Mesenchymal stem cell (in vitro differentiated cells and primary cell): ENCODE measurements around the gene FERMT3.

Experiments used
- DNase-seq: peaks from one replicate; pipeline ENCODE4 v3.0.0-alpha.2; 2013
- H2AFZ ChIP-seq: one replicate; pipeline ENCODE4 v1.6.1; 2013; ENCODE audit warnings: low read depth, mild to moderate bottlenecking, control low read depth, inconsistent platforms, low read length, moderate library complexity
- H2AK5ac ChIP-seq: 2 replicates; pipeline ENCODE4 v1.6.1; 2013; ENCODE audit warnings: low read length, moderate library complexity, mild to moderate bottlenecking, inconsistent platforms; ENCODE audit not compliant: severe bottlenecking
- H2BK120ac ChIP-seq: one replicate; pipeline ENCODE4 v1.6.1; 2013; ENCODE audit warnings: low read depth, mild to moderate bottlenecking, inconsistent platforms, low read length, moderate library complexity
- H2BK12ac ChIP-seq, 2 experiments: one replicate each; pipeline ENCODE4 v1.6.1; 2013; ENCODE audit warnings: inconsistent platforms in 2 of 2, low read length in 2 of 2, mild to moderate bottlenecking in 2 of 2, moderate library complexity in 2 of 2, control low read depth in 1 of 2
- H2BK15ac ChIP-seq: one replicate; pipeline ENCODE4 v1.6.1; 2013; ENCODE audit warnings: mild to moderate bottlenecking, low read depth, inconsistent platforms; ENCODE audit not compliant: poor library complexity, severe bottlenecking
- H2BK5ac ChIP-seq: 2 replicates; pipeline ENCODE4 v1.6.1; 2013; ENCODE audit warnings: low read depth, mild to moderate bottlenecking, low read length, control low read depth, inconsistent platforms; ENCODE audit not compliant: poor library complexity, severe bottlenecking
- H3K14ac ChIP-seq, 2 experiments: one replicate each; pipeline ENCODE4 v1.6.1; 2013; ENCODE audit warnings: inconsistent platforms in 2 of 2, low read length in 2 of 2, control low read depth in 1 of 2, mild to moderate bottlenecking in 1 of 2, moderate library complexity in 1 of 2
- H3K18ac ChIP-seq, 2 experiments: one replicate each; pipeline ENCODE4 v1.6.1; 2013; ENCODE audit warnings: inconsistent platforms in 2 of 2, low read length in 2 of 2, control low read depth in 1 of 2, low read depth in 1 of 2, mild to moderate bottlenecking in 1 of 2
- H3K23ac ChIP-seq, 2 experiments: one replicate each; pipeline ENCODE4 v1.6.1; 2013; ENCODE audit warnings: inconsistent platforms in 2 of 2, low read length in 2 of 2, mild to moderate bottlenecking in 2 of 2, moderate library complexity in 2 of 2, control low read depth in 1 of 2
- H3K27ac ChIP-seq: 2 replicates; pipeline ENCODE4 v1.5.1; 2013; ENCODE audit warnings: mild to moderate bottlenecking, moderate library complexity, low read length, control low read depth, inconsistent platforms; ENCODE audit not compliant: poor library complexity, severe bottlenecking
- H3K27me3 ChIP-seq, 2 experiments: 2 replicates each; pipeline versions ENCODE4 v1.6.1 to v1.7.0; 2013; ENCODE audit warnings: low read length in 2 of 2, mild to moderate bottlenecking in 2 of 2, moderate library complexity in 2 of 2, control low read depth in 1 of 2, inconsistent platforms in 1 of 2; ENCODE audit not compliant: control insufficient read depth in 1 of 2, insufficient read depth in 1 of 2
- H3K36me3 ChIP-seq, 2 experiments: 2 replicates each; pipeline versions ENCODE4 v1.6.1 to v1.7.0; 2013; ENCODE audit warnings: low read length in 2 of 2, control low read depth in 1 of 2, inconsistent platforms in 1 of 2, low read depth in 1 of 2, mild to moderate bottlenecking in 1 of 2; ENCODE audit not compliant: insufficient read depth in 2 of 2, control insufficient read depth in 1 of 2
- H3K4ac ChIP-seq, 2 experiments: one replicate each; pipeline ENCODE4 v1.6.1; 2013; ENCODE audit warnings: inconsistent platforms in 2 of 2, low read length in 2 of 2, mild to moderate bottlenecking in 2 of 2, moderate library complexity in 2 of 2, control low read depth in 1 of 2, low read depth in 1 of 2
- H3K4me1 ChIP-seq: 2 replicates; pipeline ENCODE4 v1.6.1; 2013; ENCODE audit warnings: low read depth, low read length, control low read depth; ENCODE audit not compliant: control insufficient read depth, insufficient read depth
- H3K4me2 ChIP-seq: 2 replicates; pipeline ENCODE4 v1.6.1; 2013; ENCODE audit warnings: low read length, mild to moderate bottlenecking, inconsistent platforms; ENCODE audit not compliant: poor library complexity, severe bottlenecking
- H3K4me3 ChIP-seq, 2 experiments: 2 replicates each; pipeline versions ENCODE4 v1.5.1 to v1.7.0; 2013; ENCODE audit warnings: low read length in 2 of 2, mild to moderate bottlenecking in 2 of 2, control low read depth in 1 of 2, low read depth in 1 of 2; ENCODE audit not compliant: insufficient read depth in 1 of 2
- H3K79me1 ChIP-seq: replicated peaks from 2 replicates; pipeline ENCODE4 v1.6.1; 2013; ENCODE audit warnings: mild to moderate bottlenecking, control low read depth, low read length, inconsistent platforms; ENCODE audit not compliant: poor library complexity, severe bottlenecking
- H3K9ac ChIP-seq: 2 replicates; pipeline ENCODE4 v1.7.0; 2013; ENCODE audit warnings: mild to moderate bottlenecking, low read length, moderate library complexity
- H3K9me3 ChIP-seq: 2 replicates; pipeline ENCODE4 v1.7.0; 2013; ENCODE audit warnings: mild to moderate bottlenecking, low read length; ENCODE audit not compliant: control insufficient read depth
- H4K8ac ChIP-seq: one replicate; pipeline ENCODE4 v1.6.1; 2013; ENCODE audit warnings: inconsistent platforms, mild to moderate bottlenecking, low read length, moderate library complexity
- H4K91ac ChIP-seq: one replicate; pipeline ENCODE4 v1.6.1; 2013; ENCODE audit warnings: mild to moderate bottlenecking, low read length, inconsistent platforms
- WGBS: methylation state at CpG from one replicate; pipeline ENCODE4 v1.1.7; 2013; ENCODE audit warnings: mixed read lengths; 5-methylcytosine and 5-hydroxymethylcytosine counted together

Gene FERMT3

GRCh38 chr11:64250415-64251015 is 44.0 kb downstream of the FERMT3 start:
- Histone ChIP-seq H2BK5ac (no peak overlapping the region), H3K36me3 (peaks cover 9 to 17% of the 10 kb centered on the region in 2 experiments), H3K4me1 (peaks cover 37% of the 10 kb centered on the region), H2AK5ac (no peak overlapping the region), H3K4ac (peak overlapping the region in 1 of 2 experiments; percentile 43), H3K79me1 (peaks cover 23% of the 10 kb centered on the region), H3K27ac (no peak overlapping the region), H3K4me3 (peak overlapping the region; percentile 64 to 77), H2AFZ (peak overlapping the region; percentile 89), H3K27me3 (no peaks in the 10 kb centered on the region), H3K9me3 (no peaks in the 10 kb centered on the region), H3K9ac (peak overlapping the region; percentile 76), H4K91ac (peak overlapping the region; percentile 61), H3K18ac (peak overlapping the region; percentile 18 to 67), H3K4me2 (peak overlapping the region; percentile 95), H3K23ac (no peak overlapping the region), H3K14ac (peak overlapping the region in 1 of 2 experiments; percentile 27), H2BK12ac (no peak overlapping the region), H2BK120ac (no peak overlapping the region), H4K8ac (peak overlapping the region; percentile 93), H2BK15ac (peak overlapping the region; percentile 60)
- 12% methylated on average over 13 of the region's 13 CpGs for whole genome bisulfite sequencing
- DNase-seq, result peak; percentile 43

- no peaks in the 10 kb centered on the region for H3K27me3 ChIP-seq
- peak within 1 kb of the TSS; percentile 78 to 85 for H3K4me3 ChIP-seq
- peak within 1 kb of the TSS; percentile 91 for H3K9ac ChIP-seq
- H3K4me1 ChIP-seq, result peaks cover 35% of the 10 kb centered on the region
- H3K79me1 ChIP-seq, result peaks cover 26% of the 10 kb centered on the region
- H4K91ac ChIP-seq, result peak within 1 kb of the TSS; percentile 61
- H2BK5ac ChIP-seq, result no peak within 1 kb of the TSS
- H3K14ac ChIP-seq, result peak within 1 kb of the TSS; percentile 28 to 96
- no peaks in the 10 kb centered on the region for H3K9me3 ChIP-seq
- H3K4ac ChIP-seq, result peak within 1 kb of the TSS; percentile 39 to 85
- H4K8ac ChIP-seq, result peak within 1 kb of the TSS; percentile 93
- H3K27ac ChIP-seq, result no peak within 1 kb of the TSS
- peaks cover 15 to 24% of the 10 kb centered on the region in 2 experiments for H3K36me3 ChIP-seq
- H3K18ac ChIP-seq, result peak within 1 kb of the TSS; percentile 40 to 71
- peak within 1 kb of the TSS; percentile 95 for H3K4me2 ChIP-seq
- 2% methylated on average over 39 of the region's 75 CpGs for WGBS
- peak within 1 kb of the TSS; percentile 42 for H2BK120ac ChIP-seq
- H2AK5ac ChIP-seq, result peak within 1 kb of the TSS; percentile 38
- peak; percentile 44 for DNase-seq
- H2BK12ac ChIP-seq, result peak within 1 kb of the TSS; percentile 38 to 58
- H2AFZ ChIP-seq, result peak within 1 kb of the TSS; percentile 89
- H3K23ac ChIP-seq, result no peak within 1 kb of the TSS
- H2BK15ac ChIP-seq, result peak within 1 kb of the TSS; percentile 60
These were observed 44.7 kb downstream of the FERMT3 start, which contains the start of gene PLCB3 for GRCh38 chr11:64251016-64251752. Gene PLCB3, plus strand, starts transcription at chr11:64251530. Its CDS starts 120 bp downstream, at chr11:64251650.

GRCh38 chr11:64251753-64252002 is 45.2 kb downstream of the FERMT3 start:
- H4K8ac ChIP-seq, result no peak overlapping the region
- under 1% methylated on average over 18 of the region's 18 CpGs for WGBS
- H2BK15ac ChIP-seq, result peak overlapping the region; percentile 28
- no peak overlapping the region for H4K91ac ChIP-seq
- H3K18ac ChIP-seq, result peak overlapping the region; percentile 40 to 71
- peak overlapping the region; percentile 91 for H3K9ac ChIP-seq
- H3K9me3 ChIP-seq, result no peaks in the 10 kb centered on the region
- peak overlapping the region in 1 of 2 experiments; percentile 64 for H3K4ac ChIP-seq
- H3K79me1 ChIP-seq, result peaks cover 31% of the 10 kb centered on the region
- no peak overlapping the region for H2AK5ac ChIP-seq
- H2AFZ ChIP-seq, result peak overlapping the region; percentile 29
- H3K14ac ChIP-seq, result peak overlapping the region; percentile 28 to 96
- no peak overlapping the region for H2BK5ac ChIP-seq
- H3K27me3 ChIP-seq, result no peaks in the 10 kb centered on the region
- peak overlapping the region; percentile 92 for H3K4me2 ChIP-seq
- H3K4me1 ChIP-seq, result peaks cover 37% of the 10 kb centered on the region
- peak overlapping the region; percentile 78 to 85 for H3K4me3 ChIP-seq
- peak overlapping the region; percentile 42 for H2BK120ac ChIP-seq
- H3K27ac ChIP-seq, result no peak overlapping the region
- H2BK12ac ChIP-seq, result no peak overlapping the region
- no peak for DNase-seq
- no peak overlapping the region for H3K23ac ChIP-seq
- peaks cover 20 to 29% of the 10 kb centered on the region in 2 experiments for H3K36me3 ChIP-seq
